ENCODE measurements around the gene SDC4. TPM values are rescaled to one million over a fixed set of nuclear protein-coding genes. Genes with fewer than 3 reads are reported as not detected.

Gene SDC4
- polyA plus RNA-seq, 1 of the 3 experiments (the other 2 are of a cell fraction) = 131 TPM

- TF ChIP-seq USF1 (IDR thresholded peaks at IDR 0.05; ENCODE audit: borderline replicate concordance, low read depth) = no peak
- no peak for TF ChIP-seq MAX (IDR thresholded peaks at IDR 0.05; ENCODE audit: low read depth)
- TF ChIP-seq MEF2A (IDR thresholded peaks at IDR 0.05; ENCODE audit: borderline replicate concordance, low read depth) = no peak
Observed at GRCh38 chr20:45345104-45345936, 2.9 kb downstream of the SDC4 start (continued).

- peaks cover 8% of the 10 kb centered on the region; the same call in 1 of the 2 replicates for H4K20me1 ChIP-seq (ENCODE audit: insufficient read depth)
- 15% methylated on average over 7 of the region's 9 CpGs for WGBS (ENCODE audit: low lambda C conversion rate)
- peak overlapping the region; percentile 61; the same call in 1 of the 2 replicates for H3K9ac ChIP-seq
- peaks cover 63 to 69% of the 10 kb centered on the region in 2 experiments for H3K4me1 ChIP-seq (ENCODE audit: control insufficient read depth in 1 of 2, insufficient read depth in 2 of 2, low read depth in 1 of 2, low read length in 1 of 2)
- no peaks in the 10 kb centered on the region for H3K9me3 ChIP-seq
- ChIA-PET POLR2A (interaction anchor here (0.9 kb wide), 1 partner anchor 19 kb away, joined by 4 read pairs; the partner anchor contains the start of gene SYS1), CTCF (interaction anchor here (1.2 to 4.3 kb wide), 3 partner anchors 20 to 25 kb away, joined by 4 to 31 read pairs (median 11); partner anchors contain the start of gene SYS1)
- H3F3A ChIP-seq (replicated peaks; ENCODE audit: insufficient read depth) = peaks cover 13% of the 10 kb centered on the region
- TF ChIP-seq RXRA (IDR thresholded peaks at IDR 0.05; ENCODE audit: borderline replicate concordance, low read depth) (peak; percentile 48; the same call in 1 of the 2 replicates), REST (IDR thresholded peaks at IDR 0.05; ENCODE audit: low read depth, low read length) (no peak), FOSL2 (IDR thresholded peaks at IDR 0.05; ENCODE audit: borderline replicate concordance, low read depth) (peak; percentile 97), EP300 (IDR thresholded peaks at IDR 0.05; ENCODE audit: borderline replicate concordance in 1 of 2, low read depth in 1 of 2, low read length in 1 of 2) (peak in 1 of 2 experiments; percentile 68; a peak in 1 of 4 replicates), FOXM1 (IDR thresholded peaks at IDR 0.05; ENCODE audit: low read depth) (no peak), TAF1 (IDR thresholded peaks at IDR 0.05; ENCODE audit: borderline replicate concordance, low read depth, low read length) (0 out of 2 replicates have a peak, but pooled peaks have one; percentile 15), RCOR1 (IDR thresholded peaks at IDR 0.05; ENCODE audit: low read length) (no peak), NFIC (IDR thresholded peaks at IDR 0.05; ENCODE audit: borderline replicate concordance) (peak; percentile 68), JUND (IDR thresholded peaks at IDR 0.05) (peak; percentile 92), TCF12 (IDR thresholded peaks at IDR 0.05) (peak; percentile 57), NRF1 (IDR thresholded peaks at IDR 0.05; ENCODE audit: low read depth, low read length) (no peak), TEAD4 (IDR thresholded peaks at IDR 0.05; ENCODE audit: borderline replicate concordance, insufficient read depth) (0 out of 2 replicates have a peak, but pooled peaks have one; percentile 33), PBX3 (IDR thresholded peaks at IDR 0.05) (peak; percentile 62), SIN3A (IDR thresholded peaks at IDR 0.05; ENCODE audit: borderline replicate concordance, low read depth, low read length) (0 out of 2 replicates have a peak, but pooled peaks have one; percentile 37)
- H3K36me3 ChIP-seq (replicated peaks in 1 of 2; ENCODE audit: control insufficient read depth in 1 of 2, insufficient read depth in 2 of 2, low read length in 1 of 2) = peaks cover 4 to 7% of the 10 kb centered on the region in 2 experiments
- H3K27ac ChIP-seq (ENCODE audit: low read depth in 2 of 2, low read length in 1 of 2) = peak overlapping the region; percentile 68 to 90
- peaks cover 87% of the 10 kb centered on the region for H3K79me2 ChIP-seq (ENCODE audit: insufficient read depth)
- peak overlapping the region; percentile 96 for H3K4me2 ChIP-seq
- no peak for DNase-seq
- peak overlapping the region; percentile 10 to 87; a peak in 2 of 4 replicates for H3K4me3 ChIP-seq (ENCODE audit: low read depth in 2 of 2, low read length in 1 of 2)
- H3K9me2 ChIP-seq = no peaks in the 10 kb centered on the region
- no peaks in the 10 kb centered on the region for H3K27me3 ChIP-seq (ENCODE audit: insufficient read depth)
- H2AFZ ChIP-seq (ENCODE audit: low read depth) = no peak overlapping the region
Observed at GRCh38 chr20:45344168-45344860, 3.9 kb downstream of the SDC4 start.
